Gastrocnemius medialis (tissue), 4 donors: Measurements from ENCODE around the gene CMIP.

ENCODE experiments used
- POLR2A ChIP-seq, 2 donors: fragments of 450-650 bp; IDR thresholded peaks; one replicate each; pipeline ENCODE4 v1.6.1; 2017; ENCODE audit warnings: antibody characterized with exemption in 2 of 2, mild to moderate bottlenecking in 2 of 2, moderate library complexity in 2 of 2
- TF ChIP-seq, protein P1 (sequence below), 5 experiments: fragments of 450-650 bp in 3 of 5; fragments of 200-600 bp in 2 of 5; sonication (generic) in 2 of 5; IDR thresholded peaks in 4 of 5; conservative IDR thresholded peaks in 1 of 5; 1 replicate in 4 of 5; 2 replicates in 1 of 5; pipeline ENCODE4 v1.5.1; 2016 to 2019; ENCODE audit warnings: antibody characterized with exemption in 5 of 5, mild to moderate bottlenecking in 3 of 5, moderate library complexity in 3 of 5

DNA sequence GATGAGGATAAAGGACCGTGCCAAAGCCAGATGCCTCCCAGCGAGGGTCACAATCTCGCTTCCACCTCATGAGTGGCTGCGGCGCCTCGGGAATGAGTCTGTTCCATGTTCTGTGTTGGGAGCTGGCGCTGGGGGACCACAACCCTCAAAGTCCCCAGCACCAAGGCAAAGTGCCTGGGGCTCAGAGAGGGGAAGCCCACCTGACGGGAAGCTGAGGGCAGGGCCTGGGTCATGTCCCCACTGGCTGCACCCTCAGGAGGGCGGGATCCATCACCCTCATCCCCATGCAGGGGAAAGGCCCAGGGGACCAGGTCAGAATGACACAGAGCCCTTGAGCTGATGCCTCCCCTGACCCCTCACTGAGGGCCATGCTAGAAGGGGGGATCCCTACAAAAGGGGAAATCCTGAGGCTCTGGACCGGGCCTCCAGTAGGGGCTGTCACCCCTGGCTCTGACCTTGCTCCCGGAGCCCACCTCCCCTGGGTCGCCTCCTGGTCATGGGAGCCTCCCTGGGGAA is 183.2 kb downstream of the CMIP start:
- TF ChIP-seq, protein P1, sequence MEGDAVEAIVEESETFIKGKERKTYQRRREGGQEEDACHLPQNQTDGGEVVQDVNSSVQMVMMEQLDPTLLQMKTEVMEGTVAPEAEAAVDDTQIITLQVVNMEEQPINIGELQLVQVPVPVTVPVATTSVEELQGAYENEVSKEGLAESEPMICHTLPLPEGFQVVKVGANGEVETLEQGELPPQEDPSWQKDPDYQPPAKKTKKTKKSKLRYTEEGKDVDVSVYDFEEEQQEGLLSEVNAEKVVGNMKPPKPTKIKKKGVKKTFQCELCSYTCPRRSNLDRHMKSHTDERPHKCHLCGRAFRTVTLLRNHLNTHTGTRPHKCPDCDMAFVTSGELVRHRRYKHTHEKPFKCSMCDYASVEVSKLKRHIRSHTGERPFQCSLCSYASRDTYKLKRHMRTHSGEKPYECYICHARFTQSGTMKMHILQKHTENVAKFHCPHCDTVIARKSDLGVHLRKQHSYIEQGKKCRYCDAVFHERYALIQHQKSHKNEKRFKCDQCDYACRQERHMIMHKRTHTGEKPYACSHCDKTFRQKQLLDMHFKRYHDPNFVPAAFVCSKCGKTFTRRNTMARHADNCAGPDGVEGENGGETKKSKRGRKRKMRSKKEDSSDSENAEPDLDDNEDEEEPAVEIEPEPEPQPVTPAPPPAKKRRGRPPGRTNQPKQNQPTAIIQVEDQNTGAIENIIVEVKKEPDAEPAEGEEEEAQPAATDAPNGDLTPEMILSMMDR (IDR thresholded peaks at IDR 0.05 in 4 of 5, conservative IDR thresholded peaks at IDR 0.05 in 1 of 5): no peak
- TF ChIP-seq POLR2A (IDR thresholded peaks at IDR 0.05): no peak
